Stimulated activated CD8-positive, alpha-beta memory T cell treated with anti-CD3 and anti-CD28 coated beads, Interleukin-15, amount 100 ng/mL, for 48 hours (primary cell): ENCODE results near the gene HOMEZ.

ENCODE experiments used
- DNase-seq, 2 donors: peaks; one replicate each; pipeline ENCODE4 v3.0.0-alpha.2; 2020; ENCODE audit warnings: low read depth in 2 of 2

The HOMEZ gene

GRCh38 chr14:23307687-23308644 lies 22.0 kb upstream of the HOMEZ start:
- DNase-seq = no peak

DNA sequence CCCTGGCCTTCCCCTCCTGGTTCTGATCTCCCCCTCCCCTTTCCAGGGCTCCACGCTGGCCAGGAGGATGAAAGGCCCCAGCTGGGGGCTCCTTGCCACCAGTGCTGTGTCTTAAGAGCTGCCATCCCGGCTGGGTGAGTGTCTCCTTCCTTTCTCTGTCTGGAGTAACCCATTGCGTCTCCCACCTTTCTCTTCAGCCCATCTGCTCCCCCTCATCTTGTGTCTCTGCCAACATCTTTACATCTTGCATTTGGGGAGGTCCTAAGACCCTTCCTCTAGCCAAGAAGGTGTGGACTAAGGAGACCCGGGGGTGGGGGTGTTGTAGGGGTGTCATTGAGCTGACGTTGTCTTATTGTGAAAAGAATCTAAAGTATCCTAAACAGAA lies 21.2 kb upstream of the HOMEZ start:
- DNase-seq = no peak

DNA sequence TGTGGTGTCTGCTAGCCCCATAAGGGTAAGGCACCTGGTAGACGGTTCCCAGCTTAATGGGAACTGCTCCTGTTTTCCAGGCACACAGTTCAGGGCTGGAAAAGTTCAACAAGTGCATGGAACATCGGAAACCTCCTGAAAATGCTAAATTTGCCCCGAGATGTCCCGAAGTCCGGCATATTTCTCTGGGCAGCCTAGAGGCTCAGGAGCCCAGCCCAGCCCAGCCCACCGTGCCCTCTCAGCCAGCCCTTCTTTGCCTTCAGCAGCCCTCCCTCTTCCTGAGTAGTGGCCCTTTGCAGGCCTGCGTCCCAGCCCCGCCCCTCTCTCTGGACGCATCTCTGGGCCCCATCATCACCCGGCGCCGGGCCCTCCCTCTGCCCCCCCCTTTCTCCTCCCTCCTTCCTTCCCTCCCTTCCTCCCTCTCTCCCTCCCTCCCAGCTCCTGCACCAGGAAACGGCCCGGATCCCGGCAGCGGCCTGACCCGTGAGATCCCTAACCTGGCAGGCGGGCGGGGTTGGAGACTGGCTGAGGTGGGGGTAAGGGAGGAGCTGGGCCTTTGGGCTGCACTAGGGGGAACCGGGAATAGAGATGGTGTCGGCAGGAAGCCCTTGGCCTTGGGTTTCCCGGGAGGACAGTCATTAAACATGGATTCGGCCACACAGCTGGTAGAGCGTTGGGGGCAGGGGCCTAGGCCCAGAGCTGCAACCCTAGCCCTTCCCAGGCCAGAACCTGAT lies 20.6 kb upstream of the HOMEZ start, which contains the start of gene BCL2L2:
BCL2L2 (plus strand) TSS at position 422 of the 734 bp plus-strand sequence. CDS start 935 bp downstream, outside the sequence.
- DNase-seq = no peak

DNA sequence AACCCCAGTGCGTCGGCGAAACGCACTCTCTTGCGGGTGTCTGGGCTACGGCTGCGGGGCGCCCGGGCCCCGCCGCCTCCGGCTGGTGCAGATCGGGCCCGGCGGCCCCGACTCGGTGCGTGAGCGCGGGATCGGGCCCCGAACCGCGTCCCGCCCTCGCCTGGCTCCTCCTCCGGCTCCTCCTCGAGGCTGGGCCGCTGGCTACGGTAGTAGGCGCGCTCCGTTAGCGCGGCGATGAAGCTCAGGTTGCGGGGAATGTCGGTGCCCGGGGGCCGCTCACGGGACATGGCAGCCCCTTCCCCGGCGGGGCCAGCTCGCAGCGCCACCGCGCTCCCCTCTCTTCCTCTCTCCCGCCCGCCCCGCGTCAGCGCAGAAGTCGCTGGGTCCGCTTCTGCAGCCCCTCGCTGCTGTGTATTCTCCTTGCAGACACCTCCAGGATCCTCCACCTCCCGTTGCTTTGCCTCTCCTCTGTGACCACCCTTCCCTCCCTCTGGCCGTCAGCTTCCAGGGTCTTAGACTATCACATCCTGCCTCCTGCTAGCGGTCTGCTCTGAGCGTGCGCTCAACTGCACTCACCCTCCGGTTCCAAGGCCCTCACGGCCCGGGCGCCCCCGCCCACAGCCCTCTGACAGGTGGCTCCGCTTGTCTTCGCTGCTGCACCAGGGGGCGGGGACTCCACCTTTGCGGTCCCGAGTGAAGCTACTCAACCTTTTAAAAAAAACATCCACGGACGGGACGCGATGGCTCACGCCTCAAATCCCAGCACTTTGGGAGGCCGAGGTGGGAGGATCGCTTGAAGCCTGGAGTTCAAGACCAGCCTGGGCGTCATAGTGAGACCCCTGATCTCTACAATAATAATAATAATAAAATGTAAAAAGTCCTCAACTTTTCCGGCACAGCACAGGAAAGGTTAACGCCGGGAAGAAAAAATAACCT lies 16.6 kb upstream of the HOMEZ start, which contains the start of gene PPP1R3E:
PPP1R3E (minus strand) TSS at position 570 of the 936 bp plus-strand sequence; CDS start at position 287, 283 bp downstream.
- DNase-seq = peak; percentile 79 to 85

DNA sequence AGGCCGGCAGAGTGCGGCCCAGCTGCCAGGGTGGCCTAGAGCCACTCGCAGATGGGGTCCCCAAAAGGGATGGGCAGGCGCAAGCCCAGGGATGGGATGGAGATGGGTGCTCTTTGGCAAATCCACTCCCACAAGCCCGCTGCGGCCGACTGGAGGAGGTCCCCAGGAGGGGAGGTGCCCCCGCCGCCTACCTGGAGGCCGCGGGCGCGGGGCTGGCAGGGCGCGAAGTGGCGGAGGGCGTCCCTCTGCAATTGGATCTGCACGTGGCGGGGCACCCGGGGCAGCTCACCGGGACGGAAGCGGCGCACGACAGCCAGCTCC lies 16.0 kb upstream of the HOMEZ start:
- no peak for DNase-seq

DNA sequence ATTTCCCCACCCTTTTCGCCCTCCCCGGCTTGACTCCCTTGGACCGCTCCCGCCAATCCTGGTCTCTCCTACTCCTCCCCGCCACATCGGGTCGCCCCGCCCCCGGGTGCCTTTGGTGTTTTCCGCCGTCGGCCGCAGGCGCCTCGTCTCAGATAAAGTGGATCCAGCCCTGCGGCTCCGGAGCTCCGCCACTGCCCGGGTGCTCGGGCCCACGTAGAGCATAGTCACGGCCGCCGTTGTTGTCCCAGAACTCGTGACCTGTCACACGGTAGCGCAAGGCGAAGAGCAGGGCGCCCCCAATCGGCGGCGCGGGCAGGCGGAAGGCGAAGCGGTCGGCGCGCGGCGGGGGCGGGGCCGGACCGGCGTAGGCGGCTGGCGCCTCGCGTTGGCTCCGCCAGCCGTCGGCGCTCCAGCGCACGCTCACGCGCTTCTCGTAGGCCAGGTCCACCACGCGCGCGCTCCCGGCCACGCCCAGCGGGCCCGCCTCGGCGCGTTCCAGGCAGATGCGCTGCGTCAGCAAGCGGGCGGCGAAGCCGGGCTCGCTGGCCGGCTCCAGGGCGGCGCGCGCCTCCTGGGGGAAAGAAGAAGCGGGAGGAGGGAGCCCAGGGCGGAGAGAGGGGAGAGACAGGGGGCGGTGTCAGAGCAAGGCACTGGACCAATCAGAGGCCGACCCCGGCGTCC lies 15.5 kb upstream of the HOMEZ start:
- DNase-seq = peak; percentile 99

GRCh38 chr14:23300687-23301223 lies 14.8 kb upstream of the HOMEZ start:
- DNase-seq = no peak

DNA sequence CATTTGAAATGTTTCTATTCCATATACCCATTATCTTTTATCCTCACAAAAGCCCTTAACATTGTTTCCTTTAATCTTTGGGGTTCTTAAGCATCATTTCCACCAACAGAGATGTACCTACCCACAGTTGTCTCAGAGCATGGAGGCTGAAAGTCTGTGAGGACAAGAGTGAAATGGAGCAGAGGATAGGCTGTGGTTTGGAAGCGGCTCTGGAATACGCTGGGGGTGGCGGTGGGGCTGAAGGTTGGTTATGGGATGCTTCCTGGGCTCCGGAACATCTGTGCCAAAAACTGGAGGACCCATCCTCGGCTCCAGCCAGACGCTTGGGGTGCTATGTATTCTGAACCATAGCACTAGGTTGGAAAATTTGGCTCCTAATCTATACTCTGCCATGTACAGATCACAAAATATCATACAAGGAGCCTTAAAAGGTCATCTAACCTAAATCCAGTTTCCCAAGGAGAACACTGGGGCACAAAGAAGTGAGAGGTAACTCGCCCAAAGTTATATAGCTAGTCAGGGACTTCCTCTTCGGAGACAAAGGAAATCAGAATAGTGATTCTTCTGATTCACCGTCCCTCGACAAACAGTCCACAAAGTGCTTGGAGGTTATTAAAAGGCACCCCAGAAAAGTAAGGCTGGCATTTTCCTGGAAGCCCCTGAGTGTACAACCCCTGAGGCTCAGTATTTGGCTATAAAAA lies 14.2 kb upstream of the HOMEZ start:
- DNase-seq = no peak

- no peak for DNase-seq
These were observed 13.5 kb upstream of the HOMEZ start for GRCh38 chr14:23299211-23299957.

- no peak for DNase-seq
These were observed 11.8 kb upstream of the HOMEZ start for GRCh38 chr14:23297611-23298277.

- no peak for DNase-seq
These were observed 11.2 kb upstream of the HOMEZ start for GRCh38 chr14:23297096-23297495.

DNA sequence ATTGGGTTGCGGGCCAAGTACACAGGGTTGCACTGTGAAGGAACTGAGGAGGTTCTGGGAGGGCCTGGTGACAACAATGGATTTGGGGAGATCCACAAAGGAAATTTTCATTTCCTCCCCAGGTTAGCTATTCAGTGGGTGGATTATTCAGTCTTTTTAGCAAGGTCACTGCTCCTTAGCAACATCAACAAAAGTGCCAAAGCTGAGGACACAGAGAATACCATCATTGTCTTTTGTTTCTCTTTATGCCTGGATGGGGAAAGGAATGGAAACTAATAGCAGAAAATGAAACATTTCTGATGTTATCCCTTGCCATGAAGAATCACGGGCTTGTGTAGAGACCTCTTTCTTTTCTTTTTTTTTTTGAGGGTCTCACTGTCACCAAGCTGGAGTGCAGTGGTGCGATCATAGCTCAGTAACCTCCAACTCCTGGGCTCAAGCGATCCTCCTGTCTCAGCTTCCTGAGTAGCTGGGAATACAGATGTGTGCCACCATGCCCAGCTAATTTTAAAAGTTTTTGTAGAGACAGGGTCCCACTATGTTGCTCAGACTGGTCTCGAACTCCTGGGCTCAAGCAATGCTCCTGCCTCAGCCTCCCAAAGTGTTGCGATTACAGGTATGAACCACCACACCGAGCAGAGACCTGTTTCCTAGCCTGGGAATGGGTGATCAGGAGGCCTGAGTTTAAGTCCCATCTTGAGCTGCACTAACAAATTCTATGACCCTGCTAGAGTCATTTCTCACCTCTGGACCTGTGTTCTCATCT lies 10.3 kb upstream of the HOMEZ start:
- DNase-seq = no peak

- peak in 1 of 2 donors; percentile 26 for DNase-seq
These were observed 9.0 kb upstream of the HOMEZ start for GRCh38 chr14:23294734-23295561.

GRCh38 chr14:23286902-23287479 lies 1.1 kb upstream of the HOMEZ start:
- DNase-seq = no peak

DNA sequence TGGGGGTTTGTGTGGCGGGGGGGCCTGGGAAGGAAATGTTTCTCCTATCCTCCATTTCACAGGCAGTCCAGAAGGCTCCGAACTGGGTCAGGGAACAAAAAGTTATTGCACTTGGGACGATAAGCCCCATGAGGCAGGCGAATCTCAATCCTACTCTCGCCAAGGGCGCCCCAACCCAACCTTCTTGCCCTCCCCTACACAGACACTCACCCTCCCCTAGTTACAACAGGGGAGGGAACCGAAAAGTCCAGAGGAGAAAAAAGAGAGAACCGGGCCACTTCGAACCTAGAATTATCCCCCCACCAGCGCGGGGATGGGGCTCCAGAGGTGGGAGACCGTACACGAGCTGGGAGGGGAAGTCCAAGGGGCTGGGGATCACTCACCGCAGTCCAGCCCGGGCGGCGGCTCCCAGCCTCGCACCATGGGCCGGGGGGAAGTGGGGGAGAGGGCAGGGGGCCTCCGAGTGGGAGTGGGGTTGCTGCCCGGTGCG lies 357 bp downstream of the HOMEZ start:
- no peak for DNase-seq

DNA sequence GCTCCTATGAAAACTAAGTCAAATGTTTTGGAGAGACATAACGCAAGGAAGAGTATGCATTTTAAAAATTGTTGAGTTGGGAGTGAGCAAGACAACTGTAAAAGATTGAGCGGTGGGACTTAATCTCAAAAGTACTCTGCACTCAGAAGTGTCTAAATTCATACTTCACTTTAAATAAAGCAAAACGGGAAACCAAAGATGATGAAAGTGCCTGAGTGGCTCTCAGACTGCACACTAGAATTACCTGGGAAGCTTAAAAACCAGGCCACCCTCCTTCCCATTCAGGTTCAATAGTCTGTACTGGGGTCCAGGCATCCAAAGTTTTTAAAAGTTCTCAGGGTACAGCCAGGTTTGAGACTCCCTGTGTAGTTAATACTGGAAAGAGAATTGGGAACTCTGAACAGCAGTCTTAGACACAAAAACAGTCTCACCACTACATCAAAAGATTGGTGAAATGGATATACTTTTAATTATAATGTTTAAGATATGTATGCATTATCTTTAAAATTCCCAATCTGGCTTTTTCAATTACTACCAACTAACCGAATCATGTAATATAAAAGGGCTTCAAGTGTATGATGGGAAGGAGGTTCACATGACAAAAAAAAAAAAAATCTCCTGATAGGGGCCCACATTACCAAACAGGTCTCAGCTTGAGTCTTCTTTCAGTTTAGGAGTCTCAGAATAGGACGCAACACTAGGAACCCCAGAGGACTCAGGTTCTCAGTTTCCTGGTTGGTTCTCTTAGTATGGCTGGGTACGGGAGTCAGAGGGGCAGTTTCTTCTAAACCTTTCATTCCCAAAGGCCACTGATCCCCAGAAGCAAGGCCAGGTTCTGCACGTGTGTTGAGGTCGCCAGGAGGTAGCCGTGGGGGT lies 1.0 kb downstream of the HOMEZ start:
- DNase-seq = no peak
